Osteoblast (primary cell): ENCODE measurements around the gene IBTK. TPM values are rescaled to one million over a fixed set of nuclear protein-coding genes. Genes with fewer than 3 reads are reported as not detected.

Experiments used
- DNase-seq: peaks from one replicate; pipeline ENCODE4 v3.0.0; 2011; ENCODE audit warnings: low spot score, mixed read lengths; ENCODE audit not compliant: insufficient read length; ENCODE audit errors: missing footprints
- H2AFZ ChIP-seq: 2 replicates; pipeline ENCODE4 v1.6.0; 2011; ENCODE audit warnings: mild to moderate bottlenecking, low read length
- H3K27ac ChIP-seq: 2 replicates; pipeline ENCODE4 v1.5.1; 2011; ENCODE audit warnings: mild to moderate bottlenecking, low read depth, low read length, moderate library complexity
- H3K27me3 ChIP-seq: 2 replicates; pipeline ENCODE4 v1.6.0; 2012; ENCODE audit warnings: mild to moderate bottlenecking, control low read depth, inconsistent platforms, low read length, moderate library complexity; ENCODE audit not compliant: insufficient read depth
- H3K36me3 ChIP-seq: 2 replicates; pipeline ENCODE4 v1.5.1; 2011; ENCODE audit warnings: mild to moderate bottlenecking, low read length, control low read depth, moderate library complexity; ENCODE audit not compliant: insufficient read depth
- H3K4me1 ChIP-seq: 2 replicates; pipeline ENCODE4 v1.5.1; 2011; ENCODE audit warnings: mild to moderate bottlenecking, low read length, control low read depth, moderate library complexity; ENCODE audit not compliant: insufficient read depth
- H3K4me2 ChIP-seq: 2 replicates; pipeline ENCODE4 v1.6.0; 2011; ENCODE audit warnings: mild to moderate bottlenecking, low read length; ENCODE audit not compliant: insufficient read depth
- H3K4me3 ChIP-seq: fragments of 200-600 bp; sonication (generic); 3 replicates; pipeline ENCODE4 v1.5.1; 2012; ENCODE audit warnings: mild to moderate bottlenecking, low read length, inconsistent platforms; ENCODE audit not compliant: insufficient read depth
- H3K79me2 ChIP-seq: 2 replicates; pipeline ENCODE4 v1.6.0; 2012; ENCODE audit warnings: mild to moderate bottlenecking, low read length, control low read depth, inconsistent platforms; ENCODE audit not compliant: insufficient read depth
- H3K9me3 ChIP-seq: 2 replicates; pipeline ENCODE4 v1.5.1; 2011; ENCODE audit warnings: low read depth, low read length, control low read depth
- H4K20me1 ChIP-seq: 2 replicates; pipeline ENCODE4 v1.6.0; 2012; ENCODE audit warnings: mild to moderate bottlenecking, low read length, control low read depth; ENCODE audit not compliant: insufficient read depth
- total RNA-seq: library from RNA; depleted of rRNA; stranded (reverse); fragments of >200 nt; gene quantifications from 2 replicates; pipeline ENCODE4 v1.2.3, GENCODE V29; 2012
- TF ChIP-seq, protein P1 (sequence below): IDR thresholded peaks from 2 replicates; pipeline ENCODE4 v1.5.1; 2011; ENCODE audit warnings: mild to moderate bottlenecking, low read depth, low read length, moderate library complexity; ENCODE audit errors: extremely low read depth

Gene IBTK
- total RNA-seq, 1 donor = 70.6 TPM

DNA sequence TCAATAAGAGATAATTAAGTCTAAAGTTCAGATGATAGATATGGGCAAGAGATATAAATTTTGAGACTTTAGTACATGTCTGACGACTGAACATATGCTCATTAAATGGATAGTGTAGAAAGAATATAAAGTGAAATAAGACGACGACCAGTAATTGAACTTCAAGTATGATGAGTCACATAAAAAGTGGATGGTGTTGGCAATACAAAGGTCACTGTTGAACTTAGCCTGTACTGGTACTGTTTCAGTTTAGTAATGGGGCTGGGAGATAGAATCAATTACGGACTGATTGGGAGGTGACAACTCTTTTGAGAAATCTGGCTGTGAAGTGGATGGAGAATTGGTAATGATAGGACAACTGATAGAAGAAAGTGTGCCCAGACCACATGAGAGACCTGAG lies 68.1 kb downstream of the IBTK start:
- H4K20me1 ChIP-seq = no peaks in the 10 kb centered on the region
- H3K27ac ChIP-seq = peak overlapping the region; percentile 44
- no peaks in the 10 kb centered on the region for H3K9me3 ChIP-seq
- H3K79me2 ChIP-seq = no peaks in the 10 kb centered on the region
- H3K4me1 ChIP-seq = peaks cover 46% of the 10 kb centered on the region
- TF ChIP-seq, protein P1, sequence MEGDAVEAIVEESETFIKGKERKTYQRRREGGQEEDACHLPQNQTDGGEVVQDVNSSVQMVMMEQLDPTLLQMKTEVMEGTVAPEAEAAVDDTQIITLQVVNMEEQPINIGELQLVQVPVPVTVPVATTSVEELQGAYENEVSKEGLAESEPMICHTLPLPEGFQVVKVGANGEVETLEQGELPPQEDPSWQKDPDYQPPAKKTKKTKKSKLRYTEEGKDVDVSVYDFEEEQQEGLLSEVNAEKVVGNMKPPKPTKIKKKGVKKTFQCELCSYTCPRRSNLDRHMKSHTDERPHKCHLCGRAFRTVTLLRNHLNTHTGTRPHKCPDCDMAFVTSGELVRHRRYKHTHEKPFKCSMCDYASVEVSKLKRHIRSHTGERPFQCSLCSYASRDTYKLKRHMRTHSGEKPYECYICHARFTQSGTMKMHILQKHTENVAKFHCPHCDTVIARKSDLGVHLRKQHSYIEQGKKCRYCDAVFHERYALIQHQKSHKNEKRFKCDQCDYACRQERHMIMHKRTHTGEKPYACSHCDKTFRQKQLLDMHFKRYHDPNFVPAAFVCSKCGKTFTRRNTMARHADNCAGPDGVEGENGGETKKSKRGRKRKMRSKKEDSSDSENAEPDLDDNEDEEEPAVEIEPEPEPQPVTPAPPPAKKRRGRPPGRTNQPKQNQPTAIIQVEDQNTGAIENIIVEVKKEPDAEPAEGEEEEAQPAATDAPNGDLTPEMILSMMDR = no peak
- H3K36me3 ChIP-seq = peaks cover 33% of the 10 kb centered on the region
- no peak overlapping the region for H3K4me2 ChIP-seq
- no peak for DNase-seq
- H3K4me3 ChIP-seq = no peak overlapping the region
- no peaks in the 10 kb centered on the region for H3K27me3 ChIP-seq
- no peak overlapping the region for H2AFZ ChIP-seq

GRCh38 chr6:82178759-82179112 lies 68.8 kb downstream of the IBTK start:
- Histone ChIP-seq H3K36me3 (peaks cover 33% of the 10 kb centered on the region), H3K4me1 (peaks cover 40% of the 10 kb centered on the region), H3K27ac (peak overlapping the region; percentile 34), H2AFZ (no peak overlapping the region), H4K20me1 (no peaks in the 10 kb centered on the region), H3K9me3 (no peaks in the 10 kb centered on the region), H3K4me3 (no peak overlapping the region), H3K79me2 (no peaks in the 10 kb centered on the region), H3K4me2 (no peak overlapping the region), H3K27me3 (no peaks in the 10 kb centered on the region)
- TF ChIP-seq, protein P1 = no peak
- no peak for DNase-seq

DNA sequence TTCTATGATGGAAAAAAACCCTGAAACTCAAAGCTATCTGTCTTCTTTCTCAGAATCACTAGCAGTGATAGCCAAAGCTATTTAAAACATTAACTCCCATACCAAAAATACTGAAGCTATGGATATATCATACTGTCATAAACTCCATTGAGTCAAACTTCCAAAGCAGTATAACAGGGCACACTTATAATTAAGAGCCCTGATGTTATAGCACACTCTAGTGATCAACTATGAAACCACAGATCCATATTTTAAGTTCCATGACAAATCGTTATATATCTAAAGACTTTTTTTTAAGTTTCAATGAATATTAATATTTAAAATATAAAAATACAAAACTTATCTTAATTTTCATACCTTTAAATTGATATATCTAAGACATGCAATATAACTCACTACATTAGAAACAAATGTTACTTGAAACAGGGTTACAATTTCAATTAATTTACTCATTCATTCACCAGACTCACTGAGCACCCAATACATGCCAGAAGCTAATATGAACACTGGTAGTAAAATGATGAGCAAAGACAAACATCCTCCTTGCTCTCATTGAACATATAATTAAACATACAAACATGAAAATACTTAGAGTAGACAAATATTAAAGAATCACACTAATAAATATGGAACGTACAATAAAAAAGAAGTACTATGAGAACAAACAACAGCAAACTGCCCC lies 69.3 kb downstream of the IBTK start:
- H3K27ac ChIP-seq = peak overlapping the region; percentile 34
- TF ChIP-seq, protein P1 = peak; percentile 76
- no peak overlapping the region for H3K4me3 ChIP-seq
- no peak overlapping the region for H3K4me2 ChIP-seq
- peaks cover 33% of the 10 kb centered on the region for H3K36me3 ChIP-seq
- H3K9me3 ChIP-seq = no peaks in the 10 kb centered on the region
- no peaks in the 10 kb centered on the region for H3K79me2 ChIP-seq
- no peaks in the 10 kb centered on the region for H4K20me1 ChIP-seq
- H3K27me3 ChIP-seq = no peaks in the 10 kb centered on the region
- no peak for DNase-seq
- H3K4me1 ChIP-seq = peaks cover 37% of the 10 kb centered on the region
- no peak overlapping the region for H2AFZ ChIP-seq

DNA sequence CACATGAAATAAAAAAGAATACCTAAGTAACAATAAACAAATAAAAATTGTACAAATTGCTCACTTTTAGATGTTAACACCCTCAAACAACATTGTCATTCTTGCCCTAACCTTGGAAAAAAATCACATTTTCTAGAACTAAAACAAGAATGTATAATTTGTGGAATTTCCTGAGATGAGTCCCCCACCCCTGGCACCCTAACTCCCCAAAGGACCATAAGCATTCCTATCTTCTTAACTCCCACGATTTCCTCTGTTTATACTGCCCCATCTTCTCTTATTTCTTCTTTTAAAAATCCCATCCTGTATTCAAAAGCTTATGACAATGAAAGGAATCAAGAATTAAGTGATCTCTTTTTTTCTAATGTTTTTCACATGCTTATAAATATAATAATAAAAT lies 70.9 kb downstream of the IBTK start:
- H3K27me3 ChIP-seq = no peaks in the 10 kb centered on the region
- H3K4me2 ChIP-seq = peak overlapping the region; percentile 26
- H4K20me1 ChIP-seq = no peaks in the 10 kb centered on the region
- peak overlapping the region; percentile 40 for H3K27ac ChIP-seq
- H2AFZ ChIP-seq = no peak overlapping the region
- no peak for DNase-seq
- H3K9me3 ChIP-seq = no peaks in the 10 kb centered on the region
- H3K36me3 ChIP-seq = peaks cover 32% of the 10 kb centered on the region
- H3K79me2 ChIP-seq = no peaks in the 10 kb centered on the region
- H3K4me3 ChIP-seq = no peak overlapping the region
- H3K4me1 ChIP-seq = peaks cover 34% of the 10 kb centered on the region
- TF ChIP-seq, protein P1 = no peak
